ENCODE results near the gene SPATA31D3.
"Not testable (repeated sequence)": the region's sequence is repeated elsewhere in the genome, so short reads cannot be mapped to it uniquely, and the experiment has no call there.

The SPATA31D3 gene

DNA sequence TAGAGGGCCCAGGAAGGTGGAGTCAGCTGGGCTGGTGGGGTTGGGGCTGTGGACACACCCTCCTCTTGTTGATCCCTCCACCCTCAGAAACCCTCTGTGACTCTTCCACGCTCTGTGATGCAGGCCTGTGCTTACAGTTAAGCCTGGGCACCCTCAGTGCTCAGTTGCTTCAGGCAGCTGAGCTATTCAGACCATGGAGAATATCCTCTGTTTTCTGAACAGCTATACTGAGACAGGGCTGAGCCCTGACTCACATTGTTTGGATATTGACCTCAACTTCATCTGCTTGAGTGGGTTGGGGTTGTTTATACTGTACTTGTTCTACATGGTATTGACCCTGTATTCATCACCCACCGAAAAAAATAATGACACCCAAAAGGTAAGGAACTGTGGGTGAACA is at the start of gene SPATA31D3:
Gene SPATA31D3 (plus strand): TSS at position 108 of the 400 bp plus-strand sequence. CDS start 86 bp downstream, at position 194.
- H3K36me3 Mint-ChIP-seq (ENCODE audit: insufficient read depth); H3K27me3 Mint-ChIP-seq; H3K4me1 Mint-ChIP-seq: not testable (repeated sequence)

DNA sequence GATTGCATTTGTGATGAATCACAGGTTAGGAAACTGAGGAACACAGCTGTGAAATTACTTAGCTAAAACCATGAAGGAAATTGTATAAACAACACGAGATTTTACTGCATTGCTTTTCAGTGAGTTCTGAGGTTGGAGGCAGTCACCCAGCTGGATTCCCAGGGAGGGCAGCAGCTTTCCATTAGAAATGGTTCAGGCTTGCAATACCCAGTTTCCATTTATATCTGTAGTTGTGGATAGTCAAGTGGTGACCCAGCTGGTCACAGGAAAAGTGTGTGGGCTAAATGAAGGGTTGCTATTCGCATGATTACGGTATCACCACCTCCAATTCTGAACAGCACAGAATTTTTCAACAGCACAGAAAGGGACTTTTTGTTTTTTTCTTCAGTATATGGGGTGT is 49.4 kb upstream of the SPATA31D3 start:
- Mint-ChIP-seq H3K9me3 (peaks cover 6% of the 10 kb centered on the region), H3K36me3 (ENCODE audit: insufficient read depth) (no peaks in the 10 kb centered on the region), H3K27me3 (no peaks in the 10 kb centered on the region), H3K4me1 (no peaks in the 10 kb centered on the region), H3K27ac (ENCODE audit: low read depth) (no peak overlapping the region), H3K4me3 (no peak overlapping the region)
- DNase-seq (ENCODE audit: low spot score in 2 of 2) (no peak), ATAC-seq (replicated peaks; ENCODE audit: extremely low read depth, poor library complexity, severe bottlenecking) (no peak)

More for the DNA sequence above, at the start of gene SPATA31D3:
- H3K9me3 Mint-ChIP-seq; ATAC-seq (replicated peaks; ENCODE audit: extremely low read depth, poor library complexity, severe bottlenecking); H3K4me3 Mint-ChIP-seq; H3K27ac Mint-ChIP-seq (ENCODE audit: low read depth); DNase-seq (ENCODE audit: low spot score in 2 of 2): not testable (repeated sequence)

- DNase-seq (ENCODE audit: low spot score in 2 of 2) (no peak), ATAC-seq (replicated peaks; ENCODE audit: extremely low read depth, poor library complexity, severe bottlenecking) (no peak)
- no peak overlapping the region for H3K27ac Mint-ChIP-seq (ENCODE audit: low read depth)
- H3K27me3 Mint-ChIP-seq = no peaks in the 10 kb centered on the region
- H3K4me1 Mint-ChIP-seq = no peaks in the 10 kb centered on the region
- H3K9me3 Mint-ChIP-seq = peaks cover 6% of the 10 kb centered on the region
- no peaks in the 10 kb centered on the region for H3K36me3 Mint-ChIP-seq (ENCODE audit: insufficient read depth)
- no peak overlapping the region for H3K4me3 Mint-ChIP-seq
Observed at GRCh38 chr9:81894891-81895290, 48.4 kb upstream of the SPATA31D3 start.

- H3K27me3 Mint-ChIP-seq = no peaks in the 10 kb centered on the region
- ATAC-seq (replicated peaks; ENCODE audit: extremely low read depth, poor library complexity, severe bottlenecking) (no peak), DNase-seq (ENCODE audit: low spot score in 2 of 2) (no peak)
- H3K4me1 Mint-ChIP-seq = no peaks in the 10 kb centered on the region
- H3K4me3 Mint-ChIP-seq = no peak overlapping the region
- no peak overlapping the region for H3K27ac Mint-ChIP-seq (ENCODE audit: low read depth)
- H3K36me3 Mint-ChIP-seq (ENCODE audit: insufficient read depth) = no peaks in the 10 kb centered on the region
- peaks cover 6% of the 10 kb centered on the region for H3K9me3 Mint-ChIP-seq
Observed at GRCh38 chr9:81896070-81896469, 47.2 kb upstream of the SPATA31D3 start.

DNA sequence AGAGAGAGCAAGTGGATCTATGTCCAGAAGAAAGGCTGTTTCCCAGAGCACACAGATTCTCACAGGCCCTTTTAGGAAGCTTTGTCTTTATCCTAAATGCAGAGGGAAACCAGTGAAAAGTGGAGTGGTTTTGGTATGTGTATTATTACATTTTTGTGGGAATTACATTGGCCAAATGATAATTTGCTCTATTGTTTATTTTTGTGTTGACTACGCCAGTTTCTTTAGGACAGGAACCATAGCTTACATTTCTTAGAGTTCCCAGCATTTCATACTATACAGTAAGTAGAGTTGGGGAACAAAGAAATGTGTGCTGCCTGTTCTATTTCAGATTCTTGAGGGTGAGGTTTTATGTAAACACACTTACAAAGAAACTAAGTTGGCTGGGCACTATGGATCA is 44.4 kb upstream of the SPATA31D3 start:
- Mint-ChIP-seq H3K4me1 (no peaks in the 10 kb centered on the region), H3K27me3 (no peaks in the 10 kb centered on the region), H3K4me3 (no peak overlapping the region), H3K36me3 (ENCODE audit: insufficient read depth) (no peaks in the 10 kb centered on the region), H3K9me3 (peaks cover 6% of the 10 kb centered on the region), H3K27ac (ENCODE audit: low read depth) (no peak overlapping the region)
- DNase-seq (ENCODE audit: low spot score in 2 of 2) (no peak), ATAC-seq (replicated peaks; ENCODE audit: extremely low read depth, poor library complexity, severe bottlenecking) (no peak)

DNA sequence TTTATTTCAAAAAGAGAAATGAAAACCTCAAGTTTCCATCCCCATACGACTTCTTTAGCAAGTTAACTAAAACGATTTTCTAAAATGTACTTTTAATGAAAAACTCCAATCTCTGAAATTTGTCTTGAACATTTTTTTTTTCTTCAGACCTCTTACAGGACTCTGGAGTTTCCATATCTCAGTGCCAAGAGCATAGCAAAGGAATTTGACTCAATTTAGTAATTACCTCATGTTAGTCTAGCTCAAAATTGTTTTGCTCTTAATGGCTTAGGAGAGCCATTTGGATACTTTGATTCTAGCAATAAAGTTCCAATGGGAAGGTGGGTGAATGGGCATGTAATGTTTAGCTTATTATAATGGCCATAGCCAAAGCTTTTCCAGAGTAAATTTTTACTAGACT is 41.1 kb upstream of the SPATA31D3 start:
- Mint-ChIP-seq H3K4me1 (no peaks in the 10 kb centered on the region), H3K36me3 (ENCODE audit: insufficient read depth) (no peaks in the 10 kb centered on the region), H3K27me3 (no peaks in the 10 kb centered on the region), H3K27ac (ENCODE audit: low read depth) (no peak overlapping the region), H3K9me3 (peaks cover 21% of the 10 kb centered on the region), H3K4me3 (no peak overlapping the region)
- DNase-seq (ENCODE audit: low spot score in 2 of 2) (no peak), ATAC-seq (replicated peaks; ENCODE audit: extremely low read depth, poor library complexity, severe bottlenecking) (no peak)

DNA sequence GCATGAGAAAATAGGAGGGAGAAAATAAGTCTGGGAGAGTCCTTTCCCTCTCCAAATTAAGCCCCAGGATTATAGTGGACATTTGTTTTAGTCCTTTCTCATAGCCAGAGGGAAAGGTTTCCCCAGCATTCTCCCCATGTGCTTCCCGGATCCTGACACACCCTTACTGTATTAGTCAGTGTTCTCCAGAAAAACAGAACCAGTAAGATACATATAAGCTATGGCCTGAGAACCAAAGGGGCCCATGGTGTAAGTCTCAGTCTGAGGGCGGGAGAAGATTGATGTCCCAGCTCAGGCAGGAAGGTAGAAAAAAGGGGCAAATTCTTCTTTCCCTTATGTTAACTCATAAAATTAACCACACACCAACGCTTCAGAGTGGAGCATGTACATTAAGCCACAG is 40.7 kb upstream of the SPATA31D3 start:
- Mint-ChIP-seq H3K4me3 (no peak overlapping the region), H3K9me3 (peaks cover 22% of the 10 kb centered on the region), H3K27ac (ENCODE audit: low read depth) (no peak overlapping the region), H3K27me3 (no peaks in the 10 kb centered on the region), H3K36me3 (ENCODE audit: insufficient read depth) (no peaks in the 10 kb centered on the region), H3K4me1 (no peaks in the 10 kb centered on the region)
- DNase-seq (ENCODE audit: low spot score in 2 of 2) = no peak
- ATAC-seq (replicated peaks; ENCODE audit: extremely low read depth, poor library complexity, severe bottlenecking) = no peak

- H3K9me3 Mint-ChIP-seq = peaks cover 22% of the 10 kb centered on the region
- no peaks in the 10 kb centered on the region for H3K4me1 Mint-ChIP-seq
- H3K27me3 Mint-ChIP-seq = no peaks in the 10 kb centered on the region
- no peak overlapping the region for H3K4me3 Mint-ChIP-seq
- no peak for ATAC-seq (replicated peaks; ENCODE audit: extremely low read depth, poor library complexity, severe bottlenecking)
- no peaks in the 10 kb centered on the region for H3K36me3 Mint-ChIP-seq (ENCODE audit: insufficient read depth)
- no peak for DNase-seq (ENCODE audit: low spot score in 2 of 2)
- H3K27ac Mint-ChIP-seq (ENCODE audit: low read depth) = no peak overlapping the region
Observed at GRCh38 chr9:81906671-81907070, 36.6 kb upstream of the SPATA31D3 start.

DNA sequence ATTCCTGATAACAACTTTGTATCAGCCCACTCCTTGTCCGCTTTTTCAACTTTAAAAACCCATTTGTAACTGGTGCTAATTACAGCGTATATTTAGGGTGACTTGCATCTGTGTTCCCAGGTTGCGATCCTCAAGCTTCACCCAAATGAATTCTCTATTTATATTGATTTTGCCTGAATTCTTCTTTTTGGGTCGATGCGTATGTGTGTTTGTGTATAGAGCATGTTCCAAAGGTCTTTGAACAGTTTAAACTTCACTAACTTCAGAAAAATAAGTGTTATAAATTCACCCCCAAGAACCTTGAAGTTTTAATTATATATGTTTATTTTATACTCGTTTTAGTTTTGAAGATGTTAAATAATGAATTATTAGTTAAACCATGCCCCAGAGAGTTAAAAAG is 31.2 kb upstream of the SPATA31D3 start:
- DNase-seq (ENCODE audit: low spot score in 2 of 2) (no peak), ATAC-seq (replicated peaks; ENCODE audit: extremely low read depth, poor library complexity, severe bottlenecking) (no peak)
- Mint-ChIP-seq H3K9me3 (peaks cover 16% of the 10 kb centered on the region), H3K27me3 (no peaks in the 10 kb centered on the region), H3K4me1 (no peaks in the 10 kb centered on the region), H3K36me3 (ENCODE audit: insufficient read depth) (peaks cover 2% of the 10 kb centered on the region), H3K27ac (ENCODE audit: low read depth) (no peak overlapping the region), H3K4me3 (no peak overlapping the region)

GRCh38 chr9:81915801-81916505 is 27.3 kb upstream of the SPATA31D3 start:
- Mint-ChIP-seq H3K36me3 (ENCODE audit: insufficient read depth) (peaks cover 2% of the 10 kb centered on the region), H3K4me1 (no peaks in the 10 kb centered on the region), H3K27ac (ENCODE audit: low read depth) (no peak overlapping the region), H3K9me3 (peaks cover 14% of the 10 kb centered on the region), H3K27me3 (no peaks in the 10 kb centered on the region), H3K4me3 (no peak overlapping the region)
- DNase-seq (ENCODE audit: low spot score in 2 of 2) (no peak), ATAC-seq (replicated peaks; ENCODE audit: extremely low read depth, poor library complexity, severe bottlenecking) (no peak)

DNA sequence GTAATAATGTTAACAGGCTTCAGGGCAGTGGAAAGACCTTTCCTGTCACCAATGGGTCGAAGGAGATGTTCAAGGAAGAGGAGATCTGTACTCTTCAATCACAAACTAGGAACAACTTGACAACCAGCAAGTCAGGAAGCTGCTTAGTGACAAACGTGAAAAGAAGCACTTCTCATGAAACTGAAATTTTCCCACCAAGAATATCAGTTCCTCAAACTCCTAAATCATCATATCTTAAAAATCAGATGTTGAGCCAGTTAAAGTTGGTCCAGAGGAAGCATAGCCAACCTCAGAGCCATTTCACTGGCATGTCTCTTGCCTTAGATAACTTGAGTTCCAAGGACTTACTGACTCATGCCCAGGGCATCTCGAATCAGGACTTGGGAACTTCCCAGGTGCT is 24.8 kb upstream of the SPATA31D3 start:
- H3K9me3 Mint-ChIP-seq = peaks cover 14% of the 10 kb centered on the region
- not testable (repeated sequence) for DNase-seq (ENCODE audit: low spot score in 2 of 2); H3K4me1 Mint-ChIP-seq; H3K27me3 Mint-ChIP-seq; H3K27ac Mint-ChIP-seq (ENCODE audit: low read depth); H3K36me3 Mint-ChIP-seq (ENCODE audit: insufficient read depth); H3K4me3 Mint-ChIP-seq
- peak; percentile 10 for ATAC-seq (replicated peaks; ENCODE audit: extremely low read depth, poor library complexity, severe bottlenecking)

- DNase-seq (ENCODE audit: low spot score in 2 of 2); H3K36me3 Mint-ChIP-seq (ENCODE audit: insufficient read depth); H3K4me3 Mint-ChIP-seq; H3K27me3 Mint-ChIP-seq; H3K27ac Mint-ChIP-seq (ENCODE audit: low read depth); H3K9me3 Mint-ChIP-seq; H3K4me1 Mint-ChIP-seq; ATAC-seq (replicated peaks; ENCODE audit: extremely low read depth, poor library complexity, severe bottlenecking): not testable (repeated sequence)
Observed at GRCh38 chr9:81928305-81928704, 15.0 kb upstream of the SPATA31D3 start, which contains the start of gene SPATA31D4. SPATA31D4 (plus strand) TSS chr9:81928428; CDS start chr9:81928514, 86 bp downstream.

DNA sequence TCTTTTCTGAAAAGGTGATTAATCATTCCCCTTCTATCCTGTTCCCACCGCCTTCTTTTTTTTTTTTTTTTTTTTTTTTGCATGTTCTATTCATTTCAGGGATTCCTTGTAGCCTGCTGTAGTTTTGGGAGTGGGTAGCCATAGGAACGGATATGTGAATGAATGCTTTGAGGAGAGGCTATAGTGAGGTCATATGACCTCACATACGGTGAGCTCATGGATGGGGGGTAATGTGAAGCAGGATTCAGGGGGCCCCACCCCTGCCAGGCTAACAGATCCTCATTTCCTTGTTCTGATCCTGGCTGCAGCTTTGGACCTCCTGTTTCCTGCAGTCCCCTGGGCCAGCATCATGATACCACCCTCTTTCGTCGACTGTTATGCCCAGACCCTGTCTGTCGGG is 13.2 kb upstream of the SPATA31D3 start:
- H3K27me3 Mint-ChIP-seq; H3K4me1 Mint-ChIP-seq; H3K36me3 Mint-ChIP-seq (ENCODE audit: insufficient read depth); H3K27ac Mint-ChIP-seq (ENCODE audit: low read depth); H3K4me3 Mint-ChIP-seq; DNase-seq (ENCODE audit: low spot score in 2 of 2); H3K9me3 Mint-ChIP-seq; ATAC-seq (replicated peaks; ENCODE audit: extremely low read depth, poor library complexity, severe bottlenecking): not testable (repeated sequence)

Data from central memory CD8-positive, alpha-beta T cell (primary cell).